Left ventricle myocardium inferior (tissue), 1 donor: ENCODE data around the gene ENOPH1. TPM values are rescaled to one million over a fixed set of nuclear protein-coding genes. Genes with fewer than 3 reads are reported as not detected.
"Not testable (repeated sequence)": the region's sequence is repeated elsewhere in the genome, so short reads cannot be mapped to it uniquely, and the experiment has no call there.

ENCODE experiments used
- DNase-seq: peaks from one replicate; pipeline ENCODE4 v3.0.0-alpha.2; 2020
- H3K27ac ChIP-seq: fragments of 200-600 bp; replicated peaks from 2 replicates; pipeline ENCODE4 v1.8.0; 2021
- H3K27me3 ChIP-seq: fragments of 200-600 bp; 2 replicates; pipeline ENCODE4 v1.8.0; 2021; ENCODE audit warnings: low read depth
- H3K36me3 ChIP-seq: fragments of 200-600 bp; 2 replicates; pipeline ENCODE4 v1.8.0; 2021
- H3K4me1 ChIP-seq: fragments of 200-600 bp; 2 replicates; pipeline ENCODE4 v1.8.0; 2021
- H3K4me3 ChIP-seq: fragments of 200-600 bp; 2 replicates; pipeline ENCODE4 v1.8.0; 2021; ENCODE audit warnings: mild to moderate bottlenecking, moderate library complexity
- H3K9me3 ChIP-seq: fragments of 200-600 bp; replicated peaks from 2 replicates; pipeline ENCODE4 v1.8.0; 2021
- CTCF ChIP-seq: fragments of 200-600 bp; IDR thresholded peaks from 2 replicates; pipeline ENCODE4 v1.8.0; 2021; ENCODE audit warnings: antibody characterized with exemption, mild to moderate bottlenecking, borderline replicate concordance
- intact Hi-C: fragments of 100-400 bp; cut with micrococcal nuclease; formaldehyde crosslinking; loops from one replicate; pipeline ENCODE4 v1.11.0; 2022
- total RNA-seq: library from RNA; stranded (reverse); fragmentation: NEBNext Ultra II Directional; extraction: Animal tissue kit (Norgen Biotek cat#: 25700); gene quantifications from one replicate; pipeline ENCODE4 v1.2.1, GENCODE V29; 2021
- donor health status: DM: no; HTN: yes; CAD: no; lungs with severe emphysema.

The ENOPH1 gene
- total RNA-seq, 1 donor from 2014 or later, result 16.2 TPM

- intact Hi-C loops, result no loop called here
- no peaks in the 10 kb centered on the region for H3K27me3 ChIP-seq
These were observed 42.0 kb upstream of the ENOPH1 start for GRCh38 chr4:82388405-82388804.

GRCh38 chr4:82390061-82390460, 40.3 kb upstream of the ENOPH1 start:
- intact Hi-C loops, H3K27ac ChIP-seq, H3K4me3 ChIP-seq, DNase-seq, H3K27me3 ChIP-seq, H3K9me3 ChIP-seq, H3K36me3 ChIP-seq: not testable (repeated sequence)
- H3K4me1 ChIP-seq, result peaks cover 12% of the 10 kb centered on the region

More at GRCh38 chr4:82388405-82388804, 42.0 kb upstream of the ENOPH1 start:
- peak; percentile 48 for TF ChIP-seq CTCF
- H3K4me1 ChIP-seq, result peaks cover 12% of the 10 kb centered on the region
- no peak overlapping the region for H3K27ac ChIP-seq
- no peak overlapping the region for H3K4me3 ChIP-seq
- H3K9me3 ChIP-seq, result no peaks in the 10 kb centered on the region
- no peak for DNase-seq
- no peaks in the 10 kb centered on the region for H3K36me3 ChIP-seq

- no peaks in the 10 kb centered on the region for H3K9me3 ChIP-seq
- no peak for TF ChIP-seq CTCF
- intact Hi-C loops, result no loop called here
These were observed 35.5 kb upstream of the ENOPH1 start for GRCh38 chr4:82394896-82395295.

GRCh38 chr4:82397527-82397926, 32.9 kb upstream of the ENOPH1 start:
- intact Hi-C loops, result no loop called here
- Histone ChIP-seq H3K4me3 (no peak overlapping the region), H3K9me3 (no peaks in the 10 kb centered on the region), H3K4me1 (no peaks in the 10 kb centered on the region), H3K27ac (no peak overlapping the region), H3K27me3 (no peaks in the 10 kb centered on the region), H3K36me3 (no peaks in the 10 kb centered on the region)
- no peak for TF ChIP-seq CTCF
- DNase-seq, result no peak

More at GRCh38 chr4:82394896-82395295, 35.5 kb upstream of the ENOPH1 start:
- Histone ChIP-seq H3K27ac (no peak overlapping the region), H3K36me3 (no peaks in the 10 kb centered on the region), H3K4me1 (no peaks in the 10 kb centered on the region), H3K4me3 (no peak overlapping the region), H3K27me3 (no peaks in the 10 kb centered on the region)
- DNase-seq, result no peak

GRCh38 chr4:82398263-82398662, 32.1 kb upstream of the ENOPH1 start:
- H3K27me3 ChIP-seq, result no peaks in the 10 kb centered on the region
- no peaks in the 10 kb centered on the region for H3K9me3 ChIP-seq
- no peaks in the 10 kb centered on the region for H3K4me1 ChIP-seq
- no peak for DNase-seq
- no peak overlapping the region for H3K4me3 ChIP-seq
- no peak overlapping the region for H3K27ac ChIP-seq
- H3K36me3 ChIP-seq, result no peaks in the 10 kb centered on the region
- no peak for TF ChIP-seq CTCF
- intact Hi-C loops, result no loop called here

- no peak for TF ChIP-seq CTCF
- Histone ChIP-seq H3K27ac (no peak overlapping the region), H3K4me1 (no peaks in the 10 kb centered on the region), H3K27me3 (no peaks in the 10 kb centered on the region), H3K9me3 (no peaks in the 10 kb centered on the region), H3K36me3 (no peaks in the 10 kb centered on the region), H3K4me3 (no peak overlapping the region)
- intact Hi-C loops, result no loop called here
- DNase-seq, result no peak
These were observed 28.8 kb upstream of the ENOPH1 start for GRCh38 chr4:82401600-82401999.
